ENCODE results near the gene TFPT. TPM values are rescaled to one million over a fixed set of nuclear protein-coding genes. Genes with fewer than 3 reads are reported as not detected.

Gene TFPT
- total and polyA plus RNA-seq, 2 of the 13 experiments (the other 11 are each of a cell fraction or from before 2014, with no cell fraction given) = 8.4 to 10.7 TPM

GRCh38 chr19:54102421-54103169 is 12.9 kb downstream of the TFPT start, which contains the start of gene NDUFA3 (continued):
- TF ChIP-seq SCMH1 (CRISPR knock-in tag; IDR thresholded peaks at IDR 0.05; ENCODE audit: borderline replicate concordance) = no peak
- no peak for TF ChIP-seq DDIT3 (CRISPR knock-in tag; IDR thresholded peaks at IDR 0.05)
- TF ChIP-seq SOX6 (IDR thresholded peaks at IDR 0.05) = no peak
- TF ChIP-seq SOX6 (CRISPR knock-in tag; IDR thresholded peaks at IDR 0.05) = peak; percentile 61
- TF ChIP-seq SATB2 (CRISPR knock-in tag; IDR thresholded peaks at IDR 0.05) = 0 out of 2 replicates have a peak, but pooled peaks have one; percentile 6
- TF ChIP-seq ZNF749 (CRISPR knock-in tag; IDR thresholded peaks at IDR 0.05; ENCODE audit: borderline replicate concordance) = no peak
- TF ChIP-seq ZNF383 (CRISPR knock-in tag; IDR thresholded peaks at IDR 0.05; ENCODE audit: borderline replicate concordance) = no peak
- TF ChIP-seq HBP1 (CRISPR knock-in tag; IDR thresholded peaks at IDR 0.05; ENCODE audit: low read depth) = peak; percentile 83; the same call in 1 of the 2 replicates
- peak; percentile 60 for TF ChIP-seq ASH2L (IDR thresholded peaks at IDR 0.05; ENCODE audit: insufficient read length, low read depth, low read length)
- peak; percentile 90 for TF ChIP-seq HMGXB3 (CRISPR knock-in tag; IDR thresholded peaks at IDR 0.05; ENCODE audit: borderline replicate concordance)
- no peak for TF ChIP-seq TOPORS (CRISPR knock-in tag; IDR thresholded peaks at IDR 0.05)
- peak; percentile 99; the same call in 1 of the 2 replicates for TF ChIP-seq CHD4 (IDR thresholded peaks at IDR 0.05; ENCODE audit: borderline replicate concordance, low read length)
- no peak for TF ChIP-seq ZBTB37 (CRISPR knock-in tag; IDR thresholded peaks at IDR 0.05)
- TF ChIP-seq RBM22 (optimal IDR thresholded peaks at IDR 0.05; ENCODE audit: low read length) = no peak
- peak; percentile 85; the same call in 1 of the 2 replicates for TF ChIP-seq SRY (CRISPR knock-in tag; IDR thresholded peaks at IDR 0.05)
- TF ChIP-seq HOMEZ (CRISPR knock-in tag; IDR thresholded peaks at IDR 0.05; ENCODE audit: low read depth) = 0 out of 2 replicates have a peak, but pooled peaks have one; percentile 11
- TF ChIP-seq CSRNP2 (CRISPR knock-in tag; conservative IDR thresholded peaks at IDR 0.05; ENCODE audit: low read depth) = no peak
- TF ChIP-seq POLR2AphosphoS5 (IDR thresholded peaks at IDR 0.05; ENCODE audit: low read depth, low read length) = peak; percentile 90
